PC-9 (cell line): Measurements from ENCODE around the gene COL23A1. TPM values are rescaled to one million over a fixed set of nuclear protein-coding genes. Genes with fewer than 3 reads are reported as not detected.
"Not testable (repeated sequence)": the region's sequence is repeated elsewhere in the genome, so short reads cannot be mapped to it uniquely, and the experiment has no call there.

Experiments
- BruUV-seq: library from RNA; stranded (reverse); fragments of 400-500 nt; replicated peaks from 2 replicates; lab custom pipeline; 2021; lab: Mats Ljungman, UMichigan
- CTCF ChIA-PET: fragments of 300-600 bp; sonication (Branson Sonifier 250); formaldehyde crosslinking; loops from one replicate; lab custom pipeline; 2022; ENCODE audit warnings: antibody characterized with exemption; lab: Charles Lee
- POLR2A ChIA-PET: fragments of 300-600 bp; sonication (Branson Sonifier 250); formaldehyde crosslinking; loops from one replicate; lab custom pipeline; 2022; ENCODE audit warnings: antibody characterized with exemption; ENCODE audit not compliant: unreplicated experiment; lab: Charles Lee
- DNase-seq, 2 experiments: peaks; one replicate each; pipeline versions ENCODE4 v3.0.0 to v3.0.0-alpha.2; 2015 to 2022; ENCODE audit warnings: mixed read lengths in 1 of 2
- H2AFZ ChIP-seq: fragments of 200-600 bp; sonication (generic); 2 replicates; pipeline ENCODE4 v1.8.1; 2017; ENCODE audit warnings: antibody characterized with exemption
- H3F3A ChIP-seq: fragments of 200-600 bp; sonication (generic); 2 replicates; pipeline ENCODE4 v1.8.1; 2017; ENCODE audit warnings: antibody characterized with exemption, mild to moderate bottlenecking, low read depth; ENCODE audit not compliant: insufficient read depth
- H3K27ac ChIP-seq: fragments of 200-600 bp; sonication (generic); 2 replicates; pipeline ENCODE4 v1.6.1; 2016; ENCODE audit warnings: mixed run types
- H3K27me3 ChIP-seq: fragments of 200-600 bp; sonication (generic); 2 replicates; pipeline ENCODE4 v1.6.1; 2016; ENCODE audit warnings: low read depth, mixed run types; ENCODE audit not compliant: insufficient read depth
- H3K36me3 ChIP-seq: fragments of 200-600 bp; sonication (generic); 2 replicates; pipeline ENCODE4 v1.6.1; 2016; ENCODE audit warnings: low read depth, mixed run types
- H3K4me1 ChIP-seq: fragments of 200-600 bp; sonication (generic); replicated peaks from 2 replicates; pipeline ENCODE4 v1.6.1; 2016; ENCODE audit warnings: mixed run types; ENCODE audit not compliant: insufficient read depth
- H3K4me2 ChIP-seq: fragments of 200-600 bp; sonication (generic); 2 replicates; pipeline ENCODE4 v1.6.1; 2017; ENCODE audit warnings: mixed run types
- H3K4me3 ChIP-seq: fragments of 200-600 bp; sonication (generic); 2 replicates; pipeline ENCODE4 v1.6.1; 2016; ENCODE audit warnings: mixed run types
- H3K79me2 ChIP-seq: fragments of 200-600 bp; sonication (generic); 2 replicates; pipeline ENCODE4 v1.6.1; 2017; ENCODE audit warnings: low read depth, mixed run types
- H3K9me2 ChIP-seq: fragments of 200-600 bp; sonication (generic); 2 replicates; pipeline ENCODE4 v1.8.1; 2017; ENCODE audit warnings: mild to moderate bottlenecking; ENCODE audit not compliant: insufficient read depth
- H3K9me3 ChIP-seq: fragments of 200-600 bp; sonication (generic); 2 replicates; pipeline ENCODE4 v1.8.1; 2016; ENCODE audit warnings: low read depth; ENCODE audit not compliant: insufficient read depth
- H4K20me1 ChIP-seq: fragments of 200-600 bp; sonication (generic); 2 replicates; pipeline ENCODE4 v1.8.1; 2017; ENCODE audit not compliant: insufficient read depth
- EZH2 ChIP-seq: fragments of 200-600 bp; sonication (generic); IDR thresholded peaks from 2 replicates; pipeline ENCODE4 v1.8.0; 2017; ENCODE audit warnings: antibody characterized with exemption, low read depth
- intact Hi-C: fragments of 100-400 bp; cut with micrococcal nuclease; formaldehyde crosslinking; loops from one replicate; pipeline ENCODE4 v1.10.0; 2022; ENCODE audit not compliant: unreplicated experiment
- total RNA-seq: library from RNA; stranded (reverse); gene quantifications from 2 replicates; pipeline ENCODE4 v1.2.3, GENCODE V29; 2021
- TF ChIP-seq, protein P1 (sequence below): fragments of 200-600 bp; sonication (generic); conservative IDR thresholded peaks from 2 replicates; pipeline ENCODE4 v1.6.1; 2017; ENCODE audit warnings: mixed run types, antibody characterized with exemption, mild to moderate bottlenecking, moderate library complexity

Gene COL23A1
- total RNA-seq, 1 experiment from 2014 or later: not detected

DNA sequence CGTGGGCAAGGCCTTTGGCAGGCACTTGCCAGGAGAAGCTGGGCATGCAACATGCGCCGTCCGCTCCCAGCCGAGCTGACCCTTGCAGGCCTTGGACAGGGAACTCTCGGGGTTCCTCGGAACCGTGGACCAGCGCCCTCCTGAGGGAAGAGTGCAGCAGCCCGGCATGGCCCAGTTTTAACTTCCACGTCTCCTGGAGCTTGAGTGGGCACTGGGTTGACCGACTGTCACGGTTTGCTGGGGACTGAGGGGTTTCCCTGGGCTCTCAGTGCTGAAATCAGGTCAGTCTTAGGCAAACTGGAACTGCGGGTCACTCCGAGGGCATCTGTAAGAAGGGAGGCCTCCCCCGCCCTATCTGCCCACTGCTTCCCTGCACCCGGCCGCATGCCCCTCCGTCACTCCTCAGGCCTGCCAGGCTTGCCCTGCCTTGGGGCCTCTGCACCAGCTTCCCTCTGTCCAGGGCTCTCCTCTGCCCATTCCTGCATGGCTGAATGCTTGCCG lies 270.6 kb downstream of the COL23A1 start:
- Histone ChIP-seq H3K36me3 (no peaks in the 10 kb centered on the region), H3K27ac (no peak overlapping the region), H3K9me3 (no peaks in the 10 kb centered on the region), H4K20me1 (no peaks in the 10 kb centered on the region), H3K4me2 (no peak overlapping the region), H3K27me3 (peaks cover 97% of the 10 kb centered on the region), H3K4me1 (no peaks in the 10 kb centered on the region), H3K9me2 (no peaks in the 10 kb centered on the region), H3K79me2 (no peaks in the 10 kb centered on the region), H3K4me3 (no peak overlapping the region), H3F3A (no peaks in the 10 kb centered on the region), H2AFZ (no peak overlapping the region)
- ChIA-PET POLR2A (no interaction called here), CTCF (no interaction called here)
- BruUV-seq: no TSS peak
- TF ChIP-seq, protein P1, sequence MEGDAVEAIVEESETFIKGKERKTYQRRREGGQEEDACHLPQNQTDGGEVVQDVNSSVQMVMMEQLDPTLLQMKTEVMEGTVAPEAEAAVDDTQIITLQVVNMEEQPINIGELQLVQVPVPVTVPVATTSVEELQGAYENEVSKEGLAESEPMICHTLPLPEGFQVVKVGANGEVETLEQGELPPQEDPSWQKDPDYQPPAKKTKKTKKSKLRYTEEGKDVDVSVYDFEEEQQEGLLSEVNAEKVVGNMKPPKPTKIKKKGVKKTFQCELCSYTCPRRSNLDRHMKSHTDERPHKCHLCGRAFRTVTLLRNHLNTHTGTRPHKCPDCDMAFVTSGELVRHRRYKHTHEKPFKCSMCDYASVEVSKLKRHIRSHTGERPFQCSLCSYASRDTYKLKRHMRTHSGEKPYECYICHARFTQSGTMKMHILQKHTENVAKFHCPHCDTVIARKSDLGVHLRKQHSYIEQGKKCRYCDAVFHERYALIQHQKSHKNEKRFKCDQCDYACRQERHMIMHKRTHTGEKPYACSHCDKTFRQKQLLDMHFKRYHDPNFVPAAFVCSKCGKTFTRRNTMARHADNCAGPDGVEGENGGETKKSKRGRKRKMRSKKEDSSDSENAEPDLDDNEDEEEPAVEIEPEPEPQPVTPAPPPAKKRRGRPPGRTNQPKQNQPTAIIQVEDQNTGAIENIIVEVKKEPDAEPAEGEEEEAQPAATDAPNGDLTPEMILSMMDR: no peak
- TF ChIP-seq EZH2: no peak
- intact Hi-C loops: no loop called here
- DNase-seq: no peak

DNA sequence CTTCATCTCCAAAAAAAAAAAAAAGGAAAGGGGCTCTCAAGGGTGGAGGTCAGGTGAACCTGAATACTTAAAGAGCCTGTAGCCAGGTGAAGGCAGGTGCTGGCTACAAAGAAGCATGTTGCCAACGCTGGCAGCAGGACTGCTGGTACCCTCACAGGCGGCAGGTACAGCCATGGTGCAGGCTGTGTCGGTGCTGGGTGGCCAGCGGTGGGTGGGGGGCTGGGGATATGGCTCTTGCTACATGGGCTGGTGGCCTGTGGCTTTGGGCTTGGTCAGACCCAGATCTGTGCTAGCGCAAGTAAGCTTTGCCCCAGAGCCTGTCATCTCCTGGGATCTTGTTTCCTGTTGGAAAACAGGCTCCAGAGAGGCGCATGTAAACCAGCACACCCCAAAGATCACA lies 271.3 kb downstream of the COL23A1 start:
- H3K9me3 ChIP-seq: no peaks in the 10 kb centered on the region
- no peaks in the 10 kb centered on the region for H3K36me3 ChIP-seq
- no peaks in the 10 kb centered on the region for H3K79me2 ChIP-seq
- no peak for TF ChIP-seq EZH2
- TF ChIP-seq, protein P1: no peak
- H4K20me1 ChIP-seq: no peaks in the 10 kb centered on the region
- BruUV-seq: no TSS peak
- CTCF ChIA-PET: no interaction called here
- no peak overlapping the region for H3K4me2 ChIP-seq
- H3K4me1 ChIP-seq: no peaks in the 10 kb centered on the region
- POLR2A ChIA-PET: no interaction called here
- H3F3A ChIP-seq: no peaks in the 10 kb centered on the region
- DNase-seq: no peak
- intact Hi-C loops: no loop called here
- no peak overlapping the region for H3K4me3 ChIP-seq
- H3K27ac ChIP-seq: no peak overlapping the region
- H2AFZ ChIP-seq: no peak overlapping the region
- H3K9me2 ChIP-seq: no peaks in the 10 kb centered on the region
- H3K27me3 ChIP-seq: peaks cover 97% of the 10 kb centered on the region

DNA sequence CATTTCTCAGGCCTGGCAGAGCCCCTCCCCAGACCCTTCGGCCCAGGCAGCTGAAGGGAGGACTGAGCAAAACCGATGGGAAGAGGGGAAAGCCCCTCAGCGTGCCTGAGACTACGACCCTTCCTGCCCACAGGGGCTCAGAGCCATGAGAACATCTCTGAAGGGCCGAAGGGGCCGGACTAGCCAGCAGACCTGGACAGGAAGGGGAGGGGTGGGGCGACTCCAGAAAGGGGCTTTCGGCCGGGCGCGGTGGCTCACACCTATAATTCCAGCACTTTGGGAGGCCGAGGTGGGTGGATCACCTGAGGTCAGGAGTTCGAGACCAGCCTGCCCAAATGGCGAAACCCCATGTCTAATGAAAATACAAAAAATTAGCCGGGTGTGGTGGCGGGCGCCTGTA lies 271.8 kb downstream of the COL23A1 start:
- intact Hi-C loops: no loop called here
- H3K9me3 ChIP-seq: no peaks in the 10 kb centered on the region
- no peaks in the 10 kb centered on the region for H4K20me1 ChIP-seq
- no peak for TF ChIP-seq EZH2
- TF ChIP-seq, protein P1: no peak
- H3K4me2 ChIP-seq: no peak overlapping the region
- peaks cover 97% of the 10 kb centered on the region for H3K27me3 ChIP-seq
- H3K4me3 ChIP-seq: no peak overlapping the region
- ChIA-PET POLR2A (no interaction called here), CTCF (no interaction called here)
- H3K9me2 ChIP-seq: no peaks in the 10 kb centered on the region
- H3K79me2 ChIP-seq: no peaks in the 10 kb centered on the region
- H3K27ac ChIP-seq: no peak overlapping the region
- H3K4me1 ChIP-seq: no peaks in the 10 kb centered on the region
- H3F3A ChIP-seq: no peaks in the 10 kb centered on the region
- H2AFZ ChIP-seq: no peak overlapping the region
- no TSS peak for BruUV-seq
- no peaks in the 10 kb centered on the region for H3K36me3 ChIP-seq
- no peak for DNase-seq

DNA sequence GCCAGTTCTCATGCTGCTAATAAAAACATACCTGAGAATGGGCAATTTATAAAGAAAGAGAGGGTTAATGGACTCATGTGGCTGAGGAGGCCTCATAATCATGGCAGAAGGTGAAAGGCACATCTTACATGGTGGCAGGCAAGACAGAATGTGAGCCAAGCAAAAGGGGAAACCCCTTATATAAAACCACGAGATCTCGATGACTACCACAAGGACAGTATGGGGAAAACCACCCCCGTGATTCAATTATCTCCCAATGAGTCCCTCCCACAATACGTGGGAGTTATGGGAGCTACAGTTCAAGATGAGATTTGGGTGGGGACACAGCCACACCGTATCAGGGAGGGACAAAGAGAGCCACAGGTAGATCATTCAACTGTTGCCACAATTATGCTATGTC lies 272.5 kb downstream of the COL23A1 start:
- H3K4me3 ChIP-seq, H3K9me3 ChIP-seq, H4K20me1 ChIP-seq, H2AFZ ChIP-seq, H3K4me2 ChIP-seq, H3K27ac ChIP-seq, H3K79me2 ChIP-seq, H3F3A ChIP-seq, CTCF ChIA-PET, POLR2A ChIA-PET, H3K9me2 ChIP-seq, BruUV-seq, H3K4me1 ChIP-seq, intact Hi-C loops, DNase-seq, H3K36me3 ChIP-seq: not testable (repeated sequence)
- peaks cover 97% of the 10 kb centered on the region for H3K27me3 ChIP-seq
